ENCODE results near the gene FAAP20. TPM values are rescaled to one million over a fixed set of nuclear protein-coding genes. Genes with fewer than 3 reads are reported as not detected.

The FAAP20 gene
- total and polyA plus RNA-seq, 8 donors = 17.2 to 75.6 (median 24.1) TPM

GRCh38 chr1:2183937-2184334 is 10.6 kb downstream of the FAAP20 start:
- FAIRE-seq (no peak), DNase-seq (no peak), ATAC-seq (no peak)
- Histone ChIP-seq H3K4me3 (no peak overlapping the region), H3K27ac (no peak overlapping the region), H3K36me3 (no peaks in the 10 kb centered on the region), H3K9me3 (no peaks in the 10 kb centered on the region), H3K27me3 (no peaks in the 10 kb centered on the region), H3K4me1 (no peaks in the 10 kb centered on the region)
- WGBS, 2 donors = 91% methylated on average over 15 of the region's 15 CpGs
- intact Hi-C loops (cut with DNase I) = no loop called here
- no peak for TF ChIP-seq CTCF (IDR thresholded peaks at IDR 0.05)

DNA sequence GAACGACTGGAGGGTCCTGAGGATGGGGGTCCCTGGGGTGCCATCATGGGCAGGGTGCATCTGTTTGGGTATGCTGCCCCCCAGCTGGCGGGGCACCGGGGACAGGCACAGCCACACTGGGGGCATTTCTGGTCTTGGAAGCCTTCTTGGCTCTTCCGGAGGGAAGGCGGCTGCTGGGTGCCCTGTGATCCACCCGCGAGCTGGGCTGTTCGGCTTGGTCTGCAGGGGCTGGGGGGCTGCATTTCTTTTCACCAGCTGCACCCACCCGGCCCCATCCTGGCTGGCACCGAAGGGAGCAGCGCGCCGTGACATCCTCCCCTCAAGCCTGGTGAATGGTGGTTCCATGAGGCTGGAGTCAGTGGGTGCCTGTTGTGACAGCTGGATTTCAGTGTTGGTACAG is 12.2 kb downstream of the FAAP20 start:
- WGBS, 2 donors = 93 to 96% methylated on average over 13 of the region's 13 CpGs

GRCh38 chr1:2181752-2182151 is 12.8 kb downstream of the FAAP20 start:
- peak in 1 of 6 donors; percentile 50 for DNase-seq
- TF ChIP-seq CTCF (IDR thresholded peaks at IDR 0.05) = no peak
- H3K27ac ChIP-seq = no peak overlapping the region
- intact Hi-C loops (cut with DNase I) = no loop called here
- H3K36me3 ChIP-seq = no peaks in the 10 kb centered on the region
- no peaks in the 10 kb centered on the region for H3K4me1 ChIP-seq
- FAIRE-seq = no peak
- ATAC-seq = no peak
- no peaks in the 10 kb centered on the region for H3K9me3 ChIP-seq
- H3K27me3 ChIP-seq = no peaks in the 10 kb centered on the region
- no peak overlapping the region for H3K4me3 ChIP-seq
- 96 to 99% methylated on average over 11 of the region's 11 CpGs for WGBS, 2 donors

More for the DNA sequence above, 12.2 kb downstream of the FAAP20 start:
- Histone ChIP-seq H3K4me3 (no peak overlapping the region), H3K9me3 (no peaks in the 10 kb centered on the region), H3K4me1 (no peaks in the 10 kb centered on the region), H3K27ac (no peak overlapping the region), H3K36me3 (no peaks in the 10 kb centered on the region), H3K27me3 (no peaks in the 10 kb centered on the region)
- intact Hi-C loops (cut with DNase I) = no loop called here
- FAIRE-seq (no peak), DNase-seq (peak in 1 of 6 donors; percentile 45), ATAC-seq (no peak)
- TF ChIP-seq CTCF (IDR thresholded peaks at IDR 0.05) = no peak

DNA sequence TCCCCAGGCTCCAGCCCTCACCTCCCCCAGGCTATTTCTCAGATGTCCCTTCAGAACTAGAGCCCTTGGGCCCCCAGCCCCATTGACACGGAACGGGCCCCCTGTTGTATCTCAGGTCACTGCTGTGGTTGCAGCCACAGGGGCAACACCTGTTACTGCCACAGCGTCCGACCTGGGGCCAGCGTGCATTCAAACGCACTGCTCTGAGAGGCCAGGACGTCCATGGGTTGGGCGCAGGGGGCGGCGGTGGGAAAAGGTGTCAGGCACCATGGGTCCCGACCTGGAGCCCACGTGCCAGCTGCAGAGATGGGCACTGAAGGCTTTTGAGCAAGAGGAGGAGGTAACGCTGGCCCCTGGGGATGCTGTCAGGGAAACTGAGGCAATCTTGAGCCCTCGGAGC is 13.3 kb downstream of the FAAP20 start:
- no peak for DNase-seq
- no peak for ATAC-seq
- H3K36me3 ChIP-seq = no peaks in the 10 kb centered on the region

More for the DNA sequence above, 13.3 kb downstream of the FAAP20 start:
- no peak for FAIRE-seq
- Histone ChIP-seq H3K4me3 (no peak overlapping the region), H3K27ac (no peak overlapping the region), H3K9me3 (no peaks in the 10 kb centered on the region), H3K4me1 (no peaks in the 10 kb centered on the region), H3K27me3 (no peaks in the 10 kb centered on the region)
- no peak for TF ChIP-seq CTCF (IDR thresholded peaks at IDR 0.05)
- intact Hi-C loops (cut with DNase I) = no loop called here
- WGBS, 2 donors = 92 to 96% methylated on average over 14 of the region's 14 CpGs

Data from pancreas (tissue), 10 donors.